SH-SY5Y (cell line): ENCODE data around the gene AFF3.

Source experiments
- GATA2 ChIP-seq: IDR thresholded peaks from 2 replicates; pipeline ENCODE4 v1.6.1; 2011; ENCODE audit warnings: mild to moderate bottlenecking, low read depth, low read length
- GATA3 ChIP-seq: IDR thresholded peaks from 2 replicates; pipeline ENCODE4 v1.6.1; 2011; ENCODE audit warnings: low read depth, mild to moderate bottlenecking, low read length, moderate library complexity

DNA sequence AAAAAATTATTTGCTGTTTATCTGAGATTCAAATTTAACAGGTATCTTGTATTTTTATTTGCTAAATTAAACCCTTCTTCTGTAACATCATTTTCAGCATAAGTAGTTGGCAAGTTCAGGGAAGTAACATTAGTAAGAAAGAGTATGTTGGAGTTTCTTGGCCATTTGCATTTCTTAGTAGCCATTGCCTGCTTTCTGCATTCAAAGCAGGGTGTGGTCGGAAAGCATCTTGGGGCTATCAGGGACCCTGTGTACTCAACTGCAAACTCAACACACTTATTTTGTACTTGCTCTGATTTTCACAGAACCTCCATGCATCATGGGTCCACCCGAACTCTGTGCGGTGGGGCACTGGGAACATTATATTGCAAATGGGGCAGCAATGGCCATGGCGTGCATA, 622.2 kb downstream of the AFF3 start:
- TF ChIP-seq GATA2 (no peak), GATA3 (no peak)
